Ovary (tissue), 3 donors: Measurements from ENCODE around the gene CMBL.

Experiments used
- POLR2A ChIP-seq: fragments of 450-650 bp; IDR thresholded peaks from one replicate; pipeline ENCODE4 v1.6.1; 2017; ENCODE audit warnings: antibody characterized with exemption, mild to moderate bottlenecking, moderate library complexity
- TF ChIP-seq, protein P1 (sequence below), 3 donors: fragments of 450-650 bp in 2 of 3; fragments of 200-600 bp in 1 of 3; IDR thresholded peaks; one replicate each; pipeline versions ENCODE4 v1.5.1 to v1.8.0; 2016 to 2022; ENCODE audit warnings: antibody characterized with exemption in 3 of 3, mild to moderate bottlenecking in 1 of 3
- donor health status: DM: no; HTN: no; CAD: no.

- TF ChIP-seq, protein P1, sequence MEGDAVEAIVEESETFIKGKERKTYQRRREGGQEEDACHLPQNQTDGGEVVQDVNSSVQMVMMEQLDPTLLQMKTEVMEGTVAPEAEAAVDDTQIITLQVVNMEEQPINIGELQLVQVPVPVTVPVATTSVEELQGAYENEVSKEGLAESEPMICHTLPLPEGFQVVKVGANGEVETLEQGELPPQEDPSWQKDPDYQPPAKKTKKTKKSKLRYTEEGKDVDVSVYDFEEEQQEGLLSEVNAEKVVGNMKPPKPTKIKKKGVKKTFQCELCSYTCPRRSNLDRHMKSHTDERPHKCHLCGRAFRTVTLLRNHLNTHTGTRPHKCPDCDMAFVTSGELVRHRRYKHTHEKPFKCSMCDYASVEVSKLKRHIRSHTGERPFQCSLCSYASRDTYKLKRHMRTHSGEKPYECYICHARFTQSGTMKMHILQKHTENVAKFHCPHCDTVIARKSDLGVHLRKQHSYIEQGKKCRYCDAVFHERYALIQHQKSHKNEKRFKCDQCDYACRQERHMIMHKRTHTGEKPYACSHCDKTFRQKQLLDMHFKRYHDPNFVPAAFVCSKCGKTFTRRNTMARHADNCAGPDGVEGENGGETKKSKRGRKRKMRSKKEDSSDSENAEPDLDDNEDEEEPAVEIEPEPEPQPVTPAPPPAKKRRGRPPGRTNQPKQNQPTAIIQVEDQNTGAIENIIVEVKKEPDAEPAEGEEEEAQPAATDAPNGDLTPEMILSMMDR (IDR thresholded peaks at IDR 0.05), result no peak
- TF ChIP-seq POLR2A, result no peak
Observed at GRCh38 chr5:10248378-10249260, 59.1 kb downstream of the CMBL start.
